ENCODE data around the gene SYNE2.
"Not testable (repeated sequence)": the region's sequence is repeated elsewhere in the genome, so short reads cannot be mapped to it uniquely, and the experiment has no call there.

SYNE2 gene

GRCh38 chr14:64038841-64039542 lies 186.2 kb downstream of the SYNE2 start:
- DNase-seq (ENCODE audit: low read depth): no peak
- no peak overlapping the region for H3K4me3 ChIP-seq (ENCODE audit: low read depth, low read length)
- TF ChIP-seq CTCF (IDR thresholded peaks at IDR 0.05; ENCODE audit: low read depth, low read length, missing control alignments): no peak

- H3K4me3 ChIP-seq (ENCODE audit: low read depth, low read length): no peak overlapping the region
- TF ChIP-seq CTCF (IDR thresholded peaks at IDR 0.05; ENCODE audit: low read depth, low read length, missing control alignments): no peak
- DNase-seq (ENCODE audit: low read depth): no peak
Observed at GRCh38 chr14:64040044-64040443, 187.2 kb downstream of the SYNE2 start.

- not testable (repeated sequence) for DNase-seq (ENCODE audit: low read depth); H3K4me3 ChIP-seq (ENCODE audit: low read depth, low read length)
Observed at GRCh38 chr14:64043296-64043695, 190.5 kb downstream of the SYNE2 start.

GRCh38 chr14:64045091-64045490 lies 192.3 kb downstream of the SYNE2 start:
- H3K4me3 ChIP-seq (ENCODE audit: low read depth, low read length): no peak overlapping the region
- no peak for TF ChIP-seq CTCF (IDR thresholded peaks at IDR 0.05; ENCODE audit: low read depth, low read length, missing control alignments)
- DNase-seq (ENCODE audit: low read depth): no peak

- no peak for DNase-seq (ENCODE audit: low read depth)
- no peak overlapping the region for H3K4me3 ChIP-seq (ENCODE audit: low read depth, low read length)
- no peak for TF ChIP-seq CTCF (IDR thresholded peaks at IDR 0.05; ENCODE audit: low read depth, low read length, missing control alignments)
Observed at GRCh38 chr14:64049616-64050381, 197.0 kb downstream of the SYNE2 start.

GRCh38 chr14:64053694-64054669 lies 201.2 kb downstream of the SYNE2 start:
- no peak for DNase-seq (ENCODE audit: low read depth)
- H3K4me3 ChIP-seq (ENCODE audit: low read depth, low read length): no peak overlapping the region
- TF ChIP-seq CTCF (IDR thresholded peaks at IDR 0.05; ENCODE audit: low read depth, low read length, missing control alignments): no peak
